Mucosa of rectum (tissue), 2 donors: ENCODE results near the gene PLPPR2.
A peak's percentile ranks its signal among the peaks of the same experiment; 100 is the strongest.
"Not testable (repeated sequence)": the region's sequence is repeated elsewhere in the genome, so short reads cannot be mapped to it uniquely, and the experiment has no call there.

Experiments used
- H3K27ac ChIP-seq, 2 donors: one replicate each; pipeline ENCODE4 v1.7.0; 2013; ENCODE audit warnings: inconsistent platforms in 2 of 2, low read depth in 2 of 2, low read length in 2 of 2
- H3K27me3 ChIP-seq, 2 donors: one replicate each; pipeline ENCODE4 v1.7.0; 2013; ENCODE audit warnings: low read length in 2 of 2; ENCODE audit not compliant: control insufficient read depth in 2 of 2, insufficient read depth in 2 of 2
- H3K36me3 ChIP-seq, 2 donors: one replicate each; pipeline ENCODE4 v1.7.0; 2013; ENCODE audit warnings: low read length in 2 of 2; ENCODE audit not compliant: control insufficient read depth in 2 of 2, insufficient read depth in 2 of 2
- H3K4me1 ChIP-seq, 2 donors: one replicate each; pipeline ENCODE4 v1.7.0; 2013; ENCODE audit warnings: low read length in 2 of 2, mild to moderate bottlenecking in 1 of 2; ENCODE audit not compliant: control insufficient read depth in 2 of 2, insufficient read depth in 2 of 2
- H3K4me3 ChIP-seq, 2 donors: one replicate each; pipeline ENCODE4 v1.7.0; 2013; ENCODE audit warnings: low read length in 2 of 2
- H3K9ac ChIP-seq, 2 donors: one replicate each; pipeline ENCODE4 v1.7.0; 2013; ENCODE audit warnings: low read length in 2 of 2, low read depth in 1 of 2, mild to moderate bottlenecking in 1 of 2
- H3K9me3 ChIP-seq, 2 donors: one replicate each; pipeline ENCODE4 v1.7.0; 2013; ENCODE audit warnings: low read length in 2 of 2; ENCODE audit not compliant: control insufficient read depth in 2 of 2
- donor health status: healthy.
- donor health status: Normal muscosa, but diverticular disease.

The PLPPR2 gene

DNA sequence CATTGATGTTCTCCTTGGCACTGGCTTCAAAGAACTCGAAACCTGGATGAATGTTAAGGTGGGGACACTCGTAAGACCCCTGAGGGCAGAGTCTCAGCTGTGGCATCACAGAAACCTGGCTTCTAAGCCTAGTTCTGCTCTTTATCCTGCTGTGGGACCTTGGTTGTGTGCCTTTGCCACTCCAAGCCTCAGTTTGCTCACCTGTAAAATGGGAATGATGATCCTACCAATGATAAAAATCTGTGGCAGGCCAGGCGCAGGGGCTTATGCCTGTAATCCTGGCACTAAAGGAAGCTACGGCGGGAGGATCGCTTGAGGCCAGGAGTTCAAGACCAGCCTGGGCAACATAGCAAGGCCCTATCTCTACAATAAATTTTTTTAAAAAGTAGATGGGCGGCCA, 29.7 kb upstream of the PLPPR2 start:
- peaks cover 13 to 15% of the 10 kb centered on the region in 2 donors for H3K4me1 ChIP-seq
- no peak overlapping the region for H3K4me3 ChIP-seq
- H3K36me3 ChIP-seq = peaks cover 3 to 4% of the 10 kb centered on the region in 2 donors
- no peaks in the 10 kb centered on the region for H3K27me3 ChIP-seq
- H3K27ac ChIP-seq = no peak overlapping the region
- H3K9me3 ChIP-seq = no peaks in the 10 kb centered on the region
- no peak overlapping the region for H3K9ac ChIP-seq

GRCh38 chr19:11330127-11330526, 25.1 kb upstream of the PLPPR2 start:
- Histone ChIP-seq H3K27ac (no peak overlapping the region), H3K9ac (no peak overlapping the region), H3K4me1 (no peaks in the 10 kb centered on the region), H3K4me3 (no peak overlapping the region), H3K9me3 (no peaks in the 10 kb centered on the region), H3K27me3 (no peaks in the 10 kb centered on the region), H3K36me3 (peaks cover 6 to 12% of the 10 kb centered on the region in 2 donors)

DNA sequence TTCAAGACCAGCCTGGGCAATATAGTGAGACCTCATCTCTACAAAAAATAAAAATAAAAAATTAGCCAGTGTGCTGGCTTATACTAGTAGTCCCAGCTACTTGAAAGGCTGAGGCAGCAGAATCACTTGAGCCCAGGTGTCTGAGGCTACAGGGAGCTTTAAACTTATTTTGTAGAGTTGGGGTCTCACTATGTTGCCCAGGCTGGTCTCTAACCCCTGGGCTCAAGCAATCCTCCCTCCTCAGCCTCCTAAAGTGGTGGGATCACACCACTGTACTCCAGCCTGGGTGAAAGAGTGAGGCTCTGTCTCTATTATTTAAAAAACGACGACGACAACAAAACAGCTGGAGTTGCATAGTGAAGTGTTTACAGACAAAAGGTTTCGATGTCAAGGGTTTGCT, 23.7 kb upstream of the PLPPR2 start:
- Histone ChIP-seq H3K36me3 (peaks cover 13 to 26% of the 10 kb centered on the region in 2 donors), H3K4me1 (no peaks in the 10 kb centered on the region), H3K27ac (no peak overlapping the region), H3K9ac (no peak overlapping the region), H3K4me3 (no peak overlapping the region), H3K27me3 (no peaks in the 10 kb centered on the region), H3K9me3 (no peaks in the 10 kb centered on the region)

DNA sequence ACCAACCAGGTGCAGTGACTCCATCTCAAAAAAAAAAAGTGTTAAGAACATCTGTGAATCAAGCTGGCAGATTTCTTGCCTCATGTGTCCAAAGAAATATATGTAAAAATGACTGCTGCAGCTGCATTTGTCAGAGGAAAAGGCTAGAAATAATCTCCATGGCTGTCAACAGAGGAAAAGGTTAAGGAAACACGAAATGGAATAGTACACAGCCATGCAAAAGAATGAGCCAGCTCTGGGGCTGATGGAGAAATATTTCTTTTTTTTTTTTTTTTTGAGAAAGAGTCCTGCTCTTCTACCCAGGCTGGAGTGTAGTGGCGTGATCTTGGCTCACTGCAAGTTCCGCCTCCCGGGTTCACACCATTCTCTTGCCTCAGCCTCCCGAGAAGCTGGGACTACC, 22.4 kb upstream of the PLPPR2 start:
- H3K27ac ChIP-seq = no peak overlapping the region
- H3K9ac ChIP-seq = no peak overlapping the region
- peaks cover 0 to under 1% of the 10 kb centered on the region in 2 donors for H3K4me1 ChIP-seq
- H3K36me3 ChIP-seq = peaks cover 10 to 25% of the 10 kb centered on the region in 2 donors
- no peaks in the 10 kb centered on the region for H3K9me3 ChIP-seq
- no peak overlapping the region for H3K4me3 ChIP-seq
- H3K27me3 ChIP-seq = no peaks in the 10 kb centered on the region

DNA sequence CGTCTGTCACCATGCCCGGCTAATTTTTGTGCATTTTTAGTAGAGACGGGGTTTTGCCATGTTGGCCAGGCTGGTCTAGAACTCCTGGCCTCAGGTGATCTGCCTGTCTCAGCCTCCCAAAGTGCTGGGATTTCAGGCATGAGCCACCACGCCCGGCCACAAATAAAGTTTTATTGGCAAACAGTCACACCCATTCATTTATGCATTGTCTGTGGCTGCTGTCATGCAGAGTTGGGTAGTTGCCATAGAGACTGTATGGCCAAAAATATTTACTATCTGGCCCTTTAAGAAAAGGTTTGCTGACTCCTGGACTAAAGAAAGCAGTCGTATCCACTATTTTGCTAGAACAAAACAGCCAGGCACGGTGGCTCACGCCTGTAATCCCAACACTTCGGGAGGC, 21.4 kb upstream of the PLPPR2 start:
- H3K27ac ChIP-seq, H3K4me1 ChIP-seq, H3K9ac ChIP-seq, H3K27me3 ChIP-seq, H3K4me3 ChIP-seq, H3K9me3 ChIP-seq: not testable (repeated sequence)
- H3K36me3 ChIP-seq = peaks cover 10 to 25% of the 10 kb centered on the region in 2 donors

DNA sequence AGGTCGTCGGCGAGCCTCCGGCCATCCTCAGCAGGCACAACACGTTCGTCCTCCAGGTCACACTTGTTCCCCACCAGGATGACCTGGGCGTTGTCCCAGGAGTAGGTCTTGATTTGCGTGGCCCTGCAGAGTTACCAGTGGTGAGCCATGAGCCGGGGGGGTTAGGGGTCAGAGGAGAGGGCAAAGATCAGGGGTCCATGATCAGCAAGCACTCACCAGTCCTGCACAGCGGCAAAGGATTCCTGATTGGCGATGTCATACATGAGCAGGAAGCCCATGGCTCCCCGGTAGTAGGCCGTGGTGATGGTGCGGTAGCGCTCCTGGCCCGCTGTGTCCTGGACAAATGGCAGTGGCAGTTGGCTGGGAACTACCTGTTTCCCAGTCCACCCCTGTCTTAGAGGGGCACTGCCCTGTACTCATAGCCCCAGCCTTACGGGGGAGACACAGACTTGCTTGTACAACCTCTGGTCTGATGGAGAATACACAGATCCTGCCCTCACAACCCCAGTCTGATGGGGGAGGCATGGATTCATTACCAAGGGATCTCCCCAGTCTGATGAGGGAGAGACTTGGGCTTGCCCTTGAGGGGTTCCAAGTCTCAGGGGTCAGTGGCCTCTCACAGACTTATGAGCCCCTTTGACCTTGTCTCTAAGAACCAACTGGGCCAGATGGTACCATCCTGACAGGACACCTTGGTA, 19.6 kb upstream of the PLPPR2 start:
- Histone ChIP-seq H3K9me3 (no peaks in the 10 kb centered on the region), H3K27ac (no peak overlapping the region), H3K27me3 (no peaks in the 10 kb centered on the region), H3K4me1 (peaks cover 16% of the 10 kb centered on the region in 2 donors), H3K36me3 (peaks cover 10 to 25% of the 10 kb centered on the region in 2 donors), H3K9ac (no peak overlapping the region), H3K4me3 (no peak overlapping the region)

DNA sequence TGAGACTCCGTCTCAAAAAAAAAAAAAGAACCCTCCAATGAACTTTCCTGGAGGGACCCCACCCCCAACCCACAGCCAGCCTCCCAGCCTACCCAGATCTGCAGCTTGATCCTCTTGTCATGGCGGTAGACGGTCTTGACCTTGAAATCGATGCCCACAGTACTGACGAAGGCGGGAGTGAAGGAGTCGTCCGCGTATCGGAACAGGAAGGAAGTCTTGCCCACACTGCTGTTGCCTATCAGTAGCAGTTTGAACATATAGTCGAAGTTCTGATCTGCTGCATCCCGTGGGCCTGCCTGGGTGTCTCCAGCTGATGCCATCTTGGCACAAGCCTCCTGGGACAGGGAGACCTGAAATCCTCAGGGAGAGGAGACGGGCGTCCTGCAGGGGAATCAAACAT, 18.2 kb upstream of the PLPPR2 start:
- Histone ChIP-seq H3K27me3 (no peaks in the 10 kb centered on the region), H3K9me3 (no peaks in the 10 kb centered on the region), H3K27ac (no peak overlapping the region), H3K4me3 (no peak overlapping the region), H3K36me3 (peaks cover 10 to 25% of the 10 kb centered on the region in 2 donors), H3K9ac (no peak overlapping the region), H3K4me1 (peaks cover 16% of the 10 kb centered on the region in 2 donors)

DNA sequence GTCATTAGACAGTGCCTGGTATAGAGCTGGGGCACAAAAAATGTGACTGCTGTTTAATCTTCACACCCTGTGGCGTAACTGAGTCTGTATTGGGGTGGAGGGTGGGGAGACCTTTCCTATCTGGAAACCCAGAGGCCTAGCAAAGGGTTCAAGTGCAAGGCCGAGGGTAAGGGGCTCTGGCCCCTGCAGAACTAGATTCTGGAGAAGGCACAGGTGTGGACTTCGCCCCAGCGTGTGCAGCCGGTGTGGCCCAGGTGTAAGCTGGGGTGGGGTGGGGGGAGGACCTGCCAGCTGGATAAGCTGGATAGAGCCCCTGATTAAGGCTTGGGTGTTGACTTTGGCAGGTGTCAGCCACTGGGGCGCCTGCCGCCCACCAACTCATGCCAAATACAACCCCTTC, 17.1 kb upstream of the PLPPR2 start:
- peak overlapping the region in 1 of 2 donors; percentile 79 for H3K9ac ChIP-seq
- H3K4me3 ChIP-seq = peak overlapping the region; percentile 76 to 77
- peaks cover 16% of the 10 kb centered on the region in 2 donors for H3K4me1 ChIP-seq

DNA sequence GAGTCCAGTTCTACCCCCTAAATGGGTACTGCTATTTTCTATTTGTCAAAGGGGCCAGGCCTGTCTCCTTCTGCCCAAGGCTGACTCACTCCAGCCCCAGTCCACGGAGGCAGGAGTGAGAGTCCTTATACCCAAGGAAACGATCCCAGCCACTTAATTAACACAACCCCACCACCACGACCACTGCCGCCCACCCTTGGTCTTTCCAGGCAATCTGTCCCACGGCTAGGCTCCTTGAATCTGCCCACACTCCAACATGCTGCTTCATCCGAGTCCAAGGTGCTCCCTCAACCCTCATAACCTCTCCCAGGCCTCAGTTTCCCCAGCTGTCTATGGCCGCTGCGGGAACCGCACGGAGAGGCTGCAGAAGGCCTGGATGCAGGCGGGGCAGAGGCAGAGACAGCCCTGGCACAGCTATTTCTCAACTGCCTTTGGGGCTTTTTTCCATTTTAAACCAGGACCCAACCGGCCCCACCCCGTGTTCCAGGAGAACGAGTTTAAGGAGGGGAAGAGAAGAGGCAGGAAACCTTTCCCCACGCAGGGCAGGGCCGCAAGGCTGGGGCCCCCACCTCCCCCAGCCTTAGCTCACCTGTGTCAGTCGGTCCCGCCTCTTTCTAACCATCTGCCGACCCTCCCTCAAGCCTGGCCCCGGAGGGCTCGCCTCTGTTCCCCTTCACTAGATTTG, 16.5 kb upstream of the PLPPR2 start:
- H3K4me3 ChIP-seq = peak overlapping the region; percentile 76 to 77
- peak overlapping the region; percentile 49 to 79 for H3K9ac ChIP-seq
- no peaks in the 10 kb centered on the region for H3K9me3 ChIP-seq
- H3K27ac ChIP-seq = peak overlapping the region; percentile 67 to 75
- peaks cover 10 to 23% of the 10 kb centered on the region in 2 donors for H3K36me3 ChIP-seq
- H3K27me3 ChIP-seq = no peaks in the 10 kb centered on the region
- peaks cover 16% of the 10 kb centered on the region in 2 donors for H3K4me1 ChIP-seq

More for the DNA sequence above, 17.1 kb upstream of the PLPPR2 start:
- H3K27me3 ChIP-seq = no peaks in the 10 kb centered on the region
- H3K36me3 ChIP-seq = peaks cover 10 to 23% of the 10 kb centered on the region in 2 donors
- no peaks in the 10 kb centered on the region for H3K9me3 ChIP-seq
- peak overlapping the region in 1 of 2 donors; percentile 75 for H3K27ac ChIP-seq

DNA sequence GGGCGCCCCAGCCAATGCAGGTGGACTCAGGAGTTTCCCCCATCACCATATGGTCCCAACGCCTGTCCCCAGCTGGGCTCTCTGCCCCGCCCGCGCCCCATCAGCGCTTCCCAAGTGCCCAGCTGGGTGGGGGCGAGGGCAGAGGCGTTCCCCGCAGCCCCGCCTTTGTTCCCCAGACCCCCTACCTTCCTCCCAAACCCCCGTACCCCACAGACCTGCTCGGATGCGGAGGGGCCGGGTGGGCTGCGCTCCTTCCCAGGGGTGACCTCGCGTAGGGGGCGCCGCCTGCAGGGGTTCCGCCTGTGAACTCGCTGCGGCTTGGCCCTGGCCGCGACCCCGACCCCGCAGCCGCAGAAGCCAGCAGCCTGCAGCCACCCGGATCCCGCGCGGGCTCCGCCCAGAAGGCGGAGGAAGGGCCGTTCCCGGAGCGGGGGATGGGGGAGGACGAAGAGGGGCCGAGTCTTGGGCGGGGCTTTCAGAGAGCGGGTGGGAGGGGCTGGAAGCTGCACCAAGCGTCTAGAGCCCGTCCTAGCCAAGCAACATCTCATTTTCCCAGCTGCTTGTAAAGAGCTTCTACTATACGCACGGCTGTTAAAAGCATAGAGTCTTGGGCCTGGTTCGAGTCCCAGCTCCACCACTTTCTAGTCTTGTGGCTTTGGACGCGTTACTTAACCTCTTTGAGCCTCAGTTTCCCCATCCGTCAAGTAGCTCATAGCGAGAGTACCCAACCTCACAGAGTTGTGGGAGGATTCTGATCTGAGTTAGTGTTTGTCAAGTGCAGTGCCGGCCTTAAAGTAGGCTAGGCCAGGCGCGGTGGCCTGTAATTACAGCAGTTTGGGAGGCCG, 15.8 kb upstream of the PLPPR2 start, which contains the start of gene RAB3D:
Gene RAB3D (minus strand): TSS at position 404 of the 845 bp plus-strand sequence. CDS start 2,258 bp downstream, outside the sequence.
- Histone ChIP-seq H3K4me3 (peak within 1 kb of the TSS; percentile 76 to 77), H3K36me3 (peaks cover 10 to 20% of the 10 kb centered on the region in 2 donors), H3K4me1 (peaks cover 16 to 22% of the 10 kb centered on the region in 2 donors), H3K27me3 (no peaks in the 10 kb centered on the region), H3K27ac (peak within 1 kb of the TSS; percentile 67 to 75), H3K9me3 (no peaks in the 10 kb centered on the region), H3K9ac (peak within 1 kb of the TSS; percentile 63 to 79)
